NT2/D1 (cell line): Measurements from ENCODE around the gene CADM2.

ENCODE experiments used
- YY1 ChIP-seq: IDR thresholded peaks from 2 replicates; pipeline ENCODE4 v1.6.1; 2011; ENCODE audit not compliant: insufficient read length, insufficient read depth
- ZNF274 ChIP-seq: IDR thresholded peaks from 2 replicates; pipeline ENCODE4 v1.6.1; 2011; ENCODE audit warnings: mild to moderate bottlenecking, low read depth, low read length

DNA sequence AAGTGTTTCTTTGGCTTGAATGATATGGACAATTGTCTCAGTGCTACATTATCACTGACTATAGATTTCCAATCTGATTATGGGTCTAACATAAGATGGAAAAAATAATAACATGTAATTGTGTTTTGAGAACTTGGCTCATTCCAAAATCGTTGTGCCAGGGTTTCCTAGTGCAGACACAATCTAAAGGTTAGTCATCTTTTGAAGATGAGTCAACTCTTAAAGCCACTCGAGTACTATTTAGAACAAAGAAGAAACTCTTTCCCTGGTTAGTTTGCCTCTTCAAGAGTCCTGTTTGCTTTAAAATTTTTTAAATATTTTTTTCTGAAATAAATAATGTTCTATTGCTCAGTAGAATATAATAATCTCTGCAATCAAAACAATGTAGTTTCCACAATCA is 301.0 kb downstream of the CADM2 start:
- TF ChIP-seq ZNF274 (no peak), YY1 (no peak)
